Measurements from ENCODE around the gene STC2. TPM values are rescaled to one million over a fixed set of nuclear protein-coding genes. Genes with fewer than 3 reads are reported as not detected.
"Not testable (repeated sequence)": the region's sequence is repeated elsewhere in the genome, so short reads cannot be mapped to it uniquely, and the experiment has no call there.

Gene STC2
- polyA plus RNA-seq (ENCODE audit: insufficient read length in 4 of 4) = 1 to 10 TPM; 1.3 to 3.4 (median 1.4) TPM

- no peak for DNase-seq (ENCODE audit: low read depth in 4 of 4, low spot score in 2 of 4)
These were observed at the start of gene STC2 for GRCh38 chr5:173327948-173328843. Gene STC2, minus strand, starts transcription at chr5:173328414. Its CDS starts 221 bp downstream, at chr5:173328193.

- DNase-seq (ENCODE audit: low read depth in 4 of 4, low spot score in 2 of 4) = no peak
These were observed 43.2 kb upstream of the STC2 start for GRCh38 chr5:173371400-173371799.

- not testable (repeated sequence) for DNase-seq (ENCODE audit: low read depth in 4 of 4, low spot score in 2 of 4)
These were observed 35.2 kb upstream of the STC2 start for GRCh38 chr5:173363406-173363805.

- no peak for DNase-seq (ENCODE audit: low read depth in 4 of 4, low spot score in 2 of 4)
These were observed 27.3 kb upstream of the STC2 start for GRCh38 chr5:173355561-173355960.

- no peak for DNase-seq (ENCODE audit: low read depth in 4 of 4, low spot score in 2 of 4)
These were observed 26.4 kb upstream of the STC2 start for GRCh38 chr5:173354645-173355044.

GRCh38 chr5:173352366-173353349 lies 24.4 kb upstream of the STC2 start:
- no peak for DNase-seq (ENCODE audit: low read depth in 4 of 4, low spot score in 2 of 4)

- DNase-seq (ENCODE audit: low read depth in 4 of 4, low spot score in 2 of 4) = no peak
These were observed 14.9 kb upstream of the STC2 start for GRCh38 chr5:173342813-173343755.

- no peak for DNase-seq (ENCODE audit: low read depth in 4 of 4, low spot score in 2 of 4)
These were observed 13.8 kb upstream of the STC2 start for GRCh38 chr5:173341961-173342430.

GRCh38 chr5:173340984-173341383 lies 12.8 kb upstream of the STC2 start:
- no peak for DNase-seq (ENCODE audit: low read depth in 4 of 4, low spot score in 2 of 4)

- no peak for DNase-seq (ENCODE audit: low read depth in 4 of 4, low spot score in 2 of 4)
These were observed 12.2 kb upstream of the STC2 start for GRCh38 chr5:173340451-173340850.

GRCh38 chr5:173339286-173339685 lies 11.1 kb upstream of the STC2 start:
- no peak for DNase-seq (ENCODE audit: low read depth in 4 of 4, low spot score in 2 of 4)

- DNase-seq (ENCODE audit: low read depth in 4 of 4, low spot score in 2 of 4) = no peak
These were observed 10.3 kb upstream of the STC2 start for GRCh38 chr5:173338380-173339015.

GRCh38 chr5:173334808-173335207 lies 6.6 kb upstream of the STC2 start:
- no peak for DNase-seq (ENCODE audit: low read depth in 4 of 4, low spot score in 2 of 4)

- DNase-seq (ENCODE audit: low read depth in 4 of 4, low spot score in 2 of 4) = no peak
These were observed 5.9 kb upstream of the STC2 start for GRCh38 chr5:173333925-173334661.

GRCh38 chr5:173331956-173332479 lies 3.8 kb upstream of the STC2 start:
- DNase-seq (ENCODE audit: low read depth in 4 of 4, low spot score in 2 of 4) = no peak

- DNase-seq (ENCODE audit: low read depth in 4 of 4, low spot score in 2 of 4) = no peak
These were observed 3.1 kb upstream of the STC2 start for GRCh38 chr5:173331287-173331686.

GRCh38 chr5:173330338-173331206 lies 2.4 kb upstream of the STC2 start:
- DNase-seq (ENCODE audit: low read depth in 4 of 4, low spot score in 2 of 4) = no peak
